Measurements from ENCODE around the gene FNBP1L. TPM values are rescaled to one million over a fixed set of nuclear protein-coding genes. Genes with fewer than 3 reads are reported as not detected.

FNBP1L gene
- total RNA-seq, 1 experiment from 2014 or later: 33.4 TPM

DNA sequence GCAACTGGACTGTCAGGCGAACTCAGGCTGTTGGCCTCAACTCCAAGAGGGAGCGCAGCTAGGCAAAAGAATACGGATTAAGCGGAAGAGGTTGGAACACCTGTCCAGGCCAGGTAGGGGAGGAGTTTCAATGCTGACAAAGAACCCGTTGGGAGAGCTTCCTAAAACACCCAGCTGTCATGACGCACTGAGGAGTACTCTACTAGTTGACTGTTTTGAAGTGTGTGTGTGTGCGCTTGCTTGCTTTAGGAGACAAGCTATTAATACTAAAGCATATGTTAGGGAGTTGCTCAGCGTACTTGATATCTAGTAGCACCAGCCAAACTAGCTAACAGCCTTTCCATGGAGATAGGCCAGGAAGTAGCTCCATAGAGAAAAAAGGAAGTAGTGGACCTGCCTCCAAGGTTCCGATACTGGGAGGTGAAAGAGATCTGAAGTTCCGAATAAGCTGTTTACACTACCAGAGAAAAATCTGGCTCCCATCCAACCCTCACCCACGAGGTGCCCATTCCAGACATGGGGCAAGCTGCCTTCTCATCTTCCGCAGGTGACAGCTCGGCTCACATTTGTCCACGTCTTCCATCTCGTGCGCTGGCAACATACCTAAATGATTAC lies 974 bp upstream of the FNBP1L start:
- peak; percentile 25 to 45 for DNase-seq
- ChIA-PET CTCF (interaction anchor here (0.6 to 1.0 kb wide), 2 partner anchors 177 to 397 kb away, joined by 3 read pairs; no protein-coding TSS in a partner anchor), POLR2A (interaction anchor here (1.0 kb wide), 1 partner anchor 96 kb away, joined by 5 read pairs; no protein-coding TSS in a partner anchor)
- Mint-ChIP-seq H3K36me3 (ENCODE audit: insufficient read depth, unreplicated experiment) (peaks cover 8% of the 10 kb centered on the region), H3K9me3 (ENCODE audit: unreplicated experiment) (no peaks in the 10 kb centered on the region), H3K4me1 (ENCODE audit: low read depth, unreplicated experiment) (peaks cover 7% of the 10 kb centered on the region), H3K27ac (ENCODE audit: unreplicated experiment) (peak overlapping the region; percentile 48), H3K4me3 (ENCODE audit: unreplicated experiment) (peak overlapping the region; percentile 87), H3K27me3 (ENCODE audit: insufficient read depth, unreplicated experiment) (no peaks in the 10 kb centered on the region)
- intact Hi-C loops (cut with micrococcal nuclease; ENCODE audit: unreplicated experiment): loop anchor here (10.0 kb wide), 2 partner anchors 108 to 138 kb away; no protein-coding TSS in a partner anchor
- no TSS peak for BruUV-seq (replicated peaks)
- H3K27me3 ChIP-seq (replicated peaks; ENCODE audit: control insufficient read depth, insufficient read depth, low read length): no peaks in the 10 kb centered on the region
- TF ChIP-seq, protein P1, sequence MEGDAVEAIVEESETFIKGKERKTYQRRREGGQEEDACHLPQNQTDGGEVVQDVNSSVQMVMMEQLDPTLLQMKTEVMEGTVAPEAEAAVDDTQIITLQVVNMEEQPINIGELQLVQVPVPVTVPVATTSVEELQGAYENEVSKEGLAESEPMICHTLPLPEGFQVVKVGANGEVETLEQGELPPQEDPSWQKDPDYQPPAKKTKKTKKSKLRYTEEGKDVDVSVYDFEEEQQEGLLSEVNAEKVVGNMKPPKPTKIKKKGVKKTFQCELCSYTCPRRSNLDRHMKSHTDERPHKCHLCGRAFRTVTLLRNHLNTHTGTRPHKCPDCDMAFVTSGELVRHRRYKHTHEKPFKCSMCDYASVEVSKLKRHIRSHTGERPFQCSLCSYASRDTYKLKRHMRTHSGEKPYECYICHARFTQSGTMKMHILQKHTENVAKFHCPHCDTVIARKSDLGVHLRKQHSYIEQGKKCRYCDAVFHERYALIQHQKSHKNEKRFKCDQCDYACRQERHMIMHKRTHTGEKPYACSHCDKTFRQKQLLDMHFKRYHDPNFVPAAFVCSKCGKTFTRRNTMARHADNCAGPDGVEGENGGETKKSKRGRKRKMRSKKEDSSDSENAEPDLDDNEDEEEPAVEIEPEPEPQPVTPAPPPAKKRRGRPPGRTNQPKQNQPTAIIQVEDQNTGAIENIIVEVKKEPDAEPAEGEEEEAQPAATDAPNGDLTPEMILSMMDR (IDR thresholded peaks at IDR 0.05; ENCODE audit: insufficient read depth in 1 of 2, low read depth in 1 of 2, low read length in 1 of 2, severe bottlenecking in 1 of 2, unreplicated experiment in 1 of 2): no peak
- no peaks in the 10 kb centered on the region for H3K9me3 ChIP-seq
- peaks cover 9% of the 10 kb centered on the region for H3K4me1 ChIP-seq
- H3K4me3 ChIP-seq (ENCODE audit: low read depth, low read length): peak overlapping the region; percentile 81
- H3K36me3 ChIP-seq (ENCODE audit: control insufficient read depth, insufficient read depth, low read length): no peaks in the 10 kb centered on the region

DNA sequence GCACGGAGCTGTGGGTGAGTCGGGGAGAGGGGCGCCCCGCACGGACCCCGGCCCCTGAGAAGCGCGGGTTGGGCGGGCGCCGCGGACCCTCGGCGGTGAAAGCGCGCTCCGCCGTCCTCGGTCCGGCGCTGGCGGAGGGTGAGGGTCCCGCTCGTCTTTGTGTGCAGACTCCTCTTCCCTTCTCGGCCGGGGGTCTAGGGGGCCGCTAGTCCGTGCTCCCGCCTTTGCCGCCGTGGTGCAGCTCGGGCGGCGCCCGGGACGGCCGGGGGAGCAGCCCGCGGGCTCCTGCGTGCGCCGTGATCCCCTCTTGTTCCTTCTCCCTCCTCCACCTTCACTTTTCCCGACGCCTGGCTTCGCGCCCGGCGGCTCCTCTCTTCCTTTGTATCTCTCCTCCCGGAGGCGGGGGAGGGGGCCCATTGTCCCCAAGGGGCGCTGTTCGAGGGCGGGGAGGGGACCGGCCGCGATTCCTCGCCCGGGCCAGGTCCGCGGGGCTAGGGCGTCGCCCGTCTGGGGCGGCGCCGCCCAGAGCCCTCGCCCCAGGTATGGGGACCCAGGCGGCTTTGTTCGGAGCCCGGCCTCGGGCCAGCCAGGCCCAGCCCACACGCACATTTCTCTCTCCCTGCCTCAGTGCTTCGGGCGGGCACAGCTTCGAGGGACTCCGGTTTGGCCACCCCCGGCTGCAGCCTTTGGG lies 519 bp downstream of the FNBP1L start:
- ChIA-PET CTCF (interaction anchor here (0.6 to 0.9 kb wide), 4 partner anchors 18 to 368 kb away, joined by 3 to 4 read pairs (median 3); partner anchors contain the start of gene DR1), POLR2A (interaction anchor here (0.7 kb wide), 1 partner anchor 8 kb away, joined by 3 read pairs; no protein-coding TSS in a partner anchor)
- intact Hi-C loops (cut with micrococcal nuclease; ENCODE audit: unreplicated experiment): loop anchor here (10.0 kb wide), 2 partner anchors 106 to 136 kb away; no protein-coding TSS in a partner anchor
- Mint-ChIP-seq H3K36me3 (ENCODE audit: insufficient read depth, unreplicated experiment) (peaks cover 8% of the 10 kb centered on the region), H3K4me3 (ENCODE audit: unreplicated experiment) (peak overlapping the region; percentile 87), H3K27ac (ENCODE audit: unreplicated experiment) (peak overlapping the region; percentile 83), H3K27me3 (ENCODE audit: insufficient read depth, unreplicated experiment) (no peaks in the 10 kb centered on the region), H3K4me1 (ENCODE audit: low read depth, unreplicated experiment) (peaks cover 12% of the 10 kb centered on the region), H3K9me3 (ENCODE audit: unreplicated experiment) (no peaks in the 10 kb centered on the region)
- TF ChIP-seq, protein P1 (IDR thresholded peaks at IDR 0.05; ENCODE audit: insufficient read depth in 1 of 2, low read depth in 1 of 2, low read length in 1 of 2, severe bottlenecking in 1 of 2, unreplicated experiment in 1 of 2): peak in 1 of 2 experiments; percentile 9
- Histone ChIP-seq H3K4me1 (peaks cover 4% of the 10 kb centered on the region), H3K4me3 (ENCODE audit: low read depth, low read length) (peak overlapping the region; percentile 81), H3K36me3 (ENCODE audit: control insufficient read depth, insufficient read depth, low read length) (no peaks in the 10 kb centered on the region), H3K27me3 (replicated peaks; ENCODE audit: control insufficient read depth, insufficient read depth, low read length) (no peaks in the 10 kb centered on the region), H3K9me3 (no peaks in the 10 kb centered on the region)
- BruUV-seq (replicated peaks): no TSS peak
- DNase-seq: peak; percentile 65 to 73

DNA sequence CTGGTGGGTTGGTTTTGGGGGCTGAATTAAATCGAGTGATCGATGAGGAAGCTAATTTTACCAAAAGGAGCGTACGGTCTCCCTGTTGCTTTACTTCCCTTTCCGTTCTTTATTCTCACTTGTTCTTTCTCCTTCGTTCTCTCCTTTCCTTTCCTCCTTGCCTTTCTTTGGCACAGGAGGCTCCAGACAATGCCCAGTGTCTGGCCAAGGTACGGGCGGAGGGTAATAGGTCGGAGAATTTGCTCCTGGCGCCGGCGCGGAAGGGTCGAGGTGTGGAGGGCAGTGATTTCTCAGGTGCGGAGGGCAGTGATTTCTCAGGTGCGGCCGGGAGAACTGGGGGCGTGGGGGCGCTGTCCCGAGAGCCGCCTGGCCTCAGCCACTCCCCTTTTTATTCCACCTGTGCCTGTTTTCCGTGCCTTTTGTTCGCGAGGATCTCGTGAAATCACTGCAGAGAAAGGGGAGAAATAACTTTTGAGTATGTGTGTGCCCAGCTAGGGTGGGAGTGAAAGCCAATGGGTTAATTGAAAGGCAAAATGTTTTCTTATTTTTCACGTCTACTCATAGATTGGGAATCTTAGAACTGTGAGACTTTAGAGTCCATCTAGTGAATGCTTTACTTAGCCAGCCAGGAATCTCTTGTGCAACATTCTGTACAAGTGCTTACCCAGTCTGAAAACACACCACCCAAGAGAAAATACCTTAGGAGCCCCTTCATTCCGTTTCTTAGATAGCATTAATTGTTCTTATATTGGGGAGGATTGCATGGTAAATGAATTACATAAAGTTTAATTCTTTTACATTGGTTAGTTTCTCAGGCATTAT lies 1.3 kb downstream of the FNBP1L start:
- DNase-seq: peak; percentile 67 to 68
- peaks cover 13% of the 10 kb centered on the region for H3K4me1 Mint-ChIP-seq (ENCODE audit: low read depth, unreplicated experiment)
- Histone ChIP-seq H3K4me1 (peaks cover 4% of the 10 kb centered on the region), H3K36me3 (ENCODE audit: control insufficient read depth, insufficient read depth, low read length) (no peaks in the 10 kb centered on the region), H3K27me3 (replicated peaks; ENCODE audit: control insufficient read depth, insufficient read depth, low read length) (no peaks in the 10 kb centered on the region), H3K4me3 (ENCODE audit: low read depth, low read length) (peak overlapping the region; percentile 81), H3K9me3 (no peaks in the 10 kb centered on the region)
- ChIA-PET POLR2A (no interaction called here), CTCF (interaction anchor here (0.9 kb wide), 1 partner anchor 17 kb away, joined by 3 read pairs; no protein-coding TSS in a partner anchor)
- BruUV-seq (replicated peaks): TSS peak; percentile 29
- H3K36me3 Mint-ChIP-seq (ENCODE audit: insufficient read depth, unreplicated experiment): peaks cover 8% of the 10 kb centered on the region
- no peaks in the 10 kb centered on the region for H3K9me3 Mint-ChIP-seq (ENCODE audit: unreplicated experiment)
- intact Hi-C loops (cut with micrococcal nuclease; ENCODE audit: unreplicated experiment): loop anchor here (10.0 kb wide), 2 partner anchors 106 to 136 kb away; no protein-coding TSS in a partner anchor
- H3K27me3 Mint-ChIP-seq (ENCODE audit: insufficient read depth, unreplicated experiment): no peaks in the 10 kb centered on the region
- TF ChIP-seq, protein P1 (IDR thresholded peaks at IDR 0.05; ENCODE audit: insufficient read depth in 1 of 2, low read depth in 1 of 2, low read length in 1 of 2, severe bottlenecking in 1 of 2, unreplicated experiment in 1 of 2): peak in 1 of 2 experiments; percentile 17
- H3K27ac Mint-ChIP-seq (ENCODE audit: unreplicated experiment): peak overlapping the region; percentile 83
- H3K4me3 Mint-ChIP-seq (ENCODE audit: unreplicated experiment): peak overlapping the region; percentile 87

Measured in Caco-2 (cell line).